Fibroblast of lung (primary cell): ENCODE data around the gene PARS2.

ENCODE experiments used
- EZH2 ChIP-seq: IDR thresholded peaks from 2 replicates; pipeline ENCODE4 v1.5.1; 2012; ENCODE audit warnings: low read length, control low read depth, mild to moderate bottlenecking; ENCODE audit errors: missing control alignments
- TF ChIP-seq, protein P1 (sequence below), 2 donors: IDR thresholded peaks in 1 of 2; conservative IDR thresholded peaks in 1 of 2; 1 replicate in 1 of 2; 2 replicates in 1 of 2; pipeline ENCODE4 v1.5.1; 2011 to 2012; ENCODE audit warnings: low read length in 2 of 2, control low read depth in 1 of 2, inconsistent platforms in 1 of 2, low read depth in 1 of 2, mild to moderate bottlenecking in 1 of 2

DNA sequence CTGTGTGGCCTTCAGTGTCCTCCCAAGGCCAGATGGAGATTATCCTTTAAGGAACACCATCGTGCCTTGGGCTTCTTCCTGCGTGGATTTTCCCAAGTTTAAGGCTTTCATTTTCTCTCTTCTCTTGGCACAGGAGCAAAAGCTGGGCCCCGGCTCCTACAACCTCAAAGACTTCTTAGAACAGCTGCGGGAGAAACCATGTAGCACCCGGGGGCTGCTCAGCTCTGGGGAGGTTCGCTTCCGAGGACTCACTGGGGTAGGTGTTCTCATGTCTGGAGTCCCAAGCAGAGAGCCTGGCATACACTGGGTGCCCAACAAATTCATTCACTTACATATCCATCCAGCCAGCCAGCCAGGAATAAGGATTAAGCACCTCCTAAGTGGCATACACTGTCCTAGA is 43.4 kb upstream of the PARS2 start:
- TF ChIP-seq, protein P1, sequence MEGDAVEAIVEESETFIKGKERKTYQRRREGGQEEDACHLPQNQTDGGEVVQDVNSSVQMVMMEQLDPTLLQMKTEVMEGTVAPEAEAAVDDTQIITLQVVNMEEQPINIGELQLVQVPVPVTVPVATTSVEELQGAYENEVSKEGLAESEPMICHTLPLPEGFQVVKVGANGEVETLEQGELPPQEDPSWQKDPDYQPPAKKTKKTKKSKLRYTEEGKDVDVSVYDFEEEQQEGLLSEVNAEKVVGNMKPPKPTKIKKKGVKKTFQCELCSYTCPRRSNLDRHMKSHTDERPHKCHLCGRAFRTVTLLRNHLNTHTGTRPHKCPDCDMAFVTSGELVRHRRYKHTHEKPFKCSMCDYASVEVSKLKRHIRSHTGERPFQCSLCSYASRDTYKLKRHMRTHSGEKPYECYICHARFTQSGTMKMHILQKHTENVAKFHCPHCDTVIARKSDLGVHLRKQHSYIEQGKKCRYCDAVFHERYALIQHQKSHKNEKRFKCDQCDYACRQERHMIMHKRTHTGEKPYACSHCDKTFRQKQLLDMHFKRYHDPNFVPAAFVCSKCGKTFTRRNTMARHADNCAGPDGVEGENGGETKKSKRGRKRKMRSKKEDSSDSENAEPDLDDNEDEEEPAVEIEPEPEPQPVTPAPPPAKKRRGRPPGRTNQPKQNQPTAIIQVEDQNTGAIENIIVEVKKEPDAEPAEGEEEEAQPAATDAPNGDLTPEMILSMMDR (conservative IDR thresholded peaks at IDR 0.05 in 1 of 2, IDR thresholded peaks at IDR 0.05 in 1 of 2; ENCODE audit: low read depth in 1 of 2, low read length in 2 of 2) = no peak
- no peak for TF ChIP-seq EZH2
